Measurements from ENCODE around the gene SUSD3. TPM values are rescaled to one million over a fixed set of nuclear protein-coding genes. Genes with fewer than 3 reads are reported as not detected.

The SUSD3 gene
- total RNA-seq, 4 donors from 2014 or later = 0.83 to 3.3 (median 1.4) TPM

GRCh38 chr9:93089481-93089991 is 31.0 kb downstream of the SUSD3 start:
- Histone ChIP-seq H3K27ac (replicated peaks in 1 of 4) (no peak overlapping the region), H3K4me3 (no peak overlapping the region), H3K27me3 (no peaks in the 10 kb centered on the region), H3K4me1 (peaks cover 15 to 20% (median 15%) of the 10 kb centered on the region in 4 donors), H3K9me3 (peaks cover 0 to 14% (median 5%) of the 10 kb centered on the region in 4 donors), H3K36me3 (no peaks in the 10 kb centered on the region)
- DNase-seq (ENCODE audit: extremely low spot score) = no peak
- intact Hi-C loops (cut with DNase I) = loop anchor here (10.0 kb wide), 1 partner anchor 85 kb away; no protein-coding TSS in a partner anchor
- TF ChIP-seq POLR2A (IDR thresholded peaks at IDR 0.05; ENCODE audit: low read depth) (no peak), EP300 (IDR thresholded peaks at IDR 0.05) (no peak), CTCF (IDR thresholded peaks at IDR 0.05) (no peak), POLR2AphosphoS5 (IDR thresholded peaks at IDR 0.05) (no peak)
- WGBS = 86% methylated on average over 12 of the region's 12 CpGs

- Histone ChIP-seq H3K4me1 (peaks cover 20 to 26% (median 22%) of the 10 kb centered on the region in 4 donors), H3K9me3 (peaks cover 0 to 14% (median 5%) of the 10 kb centered on the region in 4 donors), H3K36me3 (no peaks in the 10 kb centered on the region), H3K4me3 (no peak overlapping the region), H3K27ac (replicated peaks in 1 of 4) (no peak overlapping the region), H3K27me3 (no peaks in the 10 kb centered on the region)
- TF ChIP-seq POLR2A (IDR thresholded peaks at IDR 0.05; ENCODE audit: low read depth) (no peak), CTCF (IDR thresholded peaks at IDR 0.05) (no peak), POLR2AphosphoS5 (IDR thresholded peaks at IDR 0.05) (no peak), EP300 (IDR thresholded peaks at IDR 0.05) (no peak)
- 92% methylated on average over 8 of the region's 8 CpGs for WGBS
- intact Hi-C loops (cut with DNase I) = no loop called here
- no peak for DNase-seq (ENCODE audit: extremely low spot score)
Observed at GRCh38 chr9:93090091-93090655, 31.7 kb downstream of the SUSD3 start.

DNA sequence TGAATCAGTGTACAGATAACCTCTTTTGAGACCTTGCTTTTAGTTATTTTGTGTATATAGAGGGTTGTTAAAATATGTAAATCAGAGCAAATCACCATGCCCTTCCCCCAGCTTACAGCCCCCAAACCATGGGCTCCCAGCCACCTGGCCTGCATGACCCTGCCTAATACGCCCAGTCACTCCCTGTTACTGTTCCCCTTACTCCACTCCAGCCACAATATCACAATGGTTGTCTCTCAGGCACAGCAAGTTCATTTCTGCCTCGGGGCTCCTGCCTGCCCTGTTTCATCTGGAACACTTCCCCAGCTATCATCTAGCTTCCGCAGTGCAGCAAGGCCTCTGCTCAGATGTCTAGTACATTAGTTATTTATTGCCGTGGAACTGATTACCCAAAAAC is 32.6 kb downstream of the SUSD3 start:
- H3K4me3 ChIP-seq = no peak overlapping the region
- TF ChIP-seq POLR2A (IDR thresholded peaks at IDR 0.05; ENCODE audit: low read depth) (no peak), EP300 (IDR thresholded peaks at IDR 0.05) (no peak), POLR2AphosphoS5 (IDR thresholded peaks at IDR 0.05) (no peak), CTCF (IDR thresholded peaks at IDR 0.05) (no peak)
- intact Hi-C loops (cut with DNase I) = no loop called here
- DNase-seq (ENCODE audit: extremely low spot score) = no peak
- peaks cover 0 to 14% (median 5%) of the 10 kb centered on the region in 4 donors for H3K9me3 ChIP-seq
- H3K36me3 ChIP-seq = no peaks in the 10 kb centered on the region
- H3K27ac ChIP-seq (replicated peaks in 1 of 4) = no peak overlapping the region
- WGBS = 91% methylated on average over 4 of the region's 4 CpGs
- no peaks in the 10 kb centered on the region for H3K27me3 ChIP-seq
- peaks cover 20 to 27% (median 22%) of the 10 kb centered on the region in 4 donors for H3K4me1 ChIP-seq

DNA sequence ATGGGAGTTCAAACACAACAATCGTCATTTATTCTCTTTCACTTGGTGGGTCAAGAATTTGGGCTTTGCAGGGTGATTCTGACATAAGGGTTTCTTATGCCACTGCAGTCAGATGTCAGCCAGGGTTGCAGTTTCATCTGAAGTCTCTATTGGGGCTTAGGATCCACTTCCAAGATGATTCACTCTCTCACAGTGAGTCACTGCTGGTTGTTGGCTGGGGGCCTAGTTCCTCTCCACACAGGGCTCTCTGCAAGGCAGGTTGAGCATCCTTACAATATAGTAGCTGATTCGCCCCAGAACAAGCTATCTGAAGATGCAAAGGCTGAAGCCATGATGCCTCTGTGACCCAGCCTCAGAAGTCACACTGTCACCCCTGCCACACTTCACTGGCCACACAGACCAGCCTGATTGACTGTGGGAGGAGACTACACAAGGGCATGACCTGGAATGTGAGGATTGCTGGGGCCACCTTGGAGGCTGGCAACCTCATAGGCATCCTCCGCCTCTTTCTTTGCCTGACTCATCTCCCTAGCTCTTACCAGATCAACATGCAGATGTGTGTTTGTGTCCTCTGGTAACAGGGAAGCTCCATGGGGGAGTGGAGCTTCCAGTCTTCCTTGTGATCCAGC is 33.1 kb downstream of the SUSD3 start:
- 54% methylated on average over 3 of the region's 3 CpGs for WGBS
- no peaks in the 10 kb centered on the region for H3K36me3 ChIP-seq
- intact Hi-C loops (cut with DNase I) = no loop called here
- TF ChIP-seq POLR2AphosphoS5 (IDR thresholded peaks at IDR 0.05) (no peak), CTCF (IDR thresholded peaks at IDR 0.05) (no peak), POLR2A (IDR thresholded peaks at IDR 0.05; ENCODE audit: low read depth) (no peak), EP300 (IDR thresholded peaks at IDR 0.05) (no peak)
- no peaks in the 10 kb centered on the region for H3K27me3 ChIP-seq
- no peak overlapping the region for H3K4me3 ChIP-seq
- DNase-seq (ENCODE audit: extremely low spot score) = no peak
- peaks cover 20 to 27% (median 24%) of the 10 kb centered on the region in 4 donors for H3K4me1 ChIP-seq
- H3K9me3 ChIP-seq = peaks cover 0 to 14% (median 5%) of the 10 kb centered on the region in 4 donors
- no peak overlapping the region for H3K27ac ChIP-seq (replicated peaks in 1 of 4)
